HepG2 (cell line): ENCODE data around the gene DOCK3. TPM values are rescaled to one million over a fixed set of nuclear protein-coding genes. Genes with fewer than 3 reads are reported as not detected.

Experiments
- ATAC-seq: fragments of 200-7000 bp; cut with Tn5 transposase; 3 replicates; pipeline ENCODE4 v1.9.1; 2020; ENCODE audit warnings: mild to moderate bottlenecking, moderate library complexity
- BruUV-seq: library from RNA; stranded (reverse); fragments of 400-500 nt; replicated peaks from 2 replicates; lab custom pipeline; 2021; lab: Mats Ljungman, UMichigan
- CTCF ChIA-PET: fragments of 300-600 bp; formaldehyde crosslinking; extraction: SDS; loops from one replicate; lab custom pipeline; 2021; ENCODE audit warnings: low total read pairs, inconsistent platforms, low intra/inter-chr PET ratio; lab: Yijun Ruan, JAX
- POLR2A ChIA-PET: fragments of 350-600 bp; sonication (Branson Sonifier 250); formaldehyde crosslinking; loops from one replicate; lab custom pipeline; 2020; ENCODE audit warnings: antibody characterized with exemption, inconsistent platforms; lab: Yijun Ruan, JAX
- DNase-seq: peaks from one replicate; pipeline ENCODE4 v3.0.0-alpha.2; 2015; ENCODE audit warnings: low spot score
- FAIRE-seq: peaks from 3 replicates; lab custom pipeline; 2011; peaks lifted over from hg19 to GRCh38; lab: Jason Lieb, UNC
- H2AFZ ChIP-seq: one replicate; pipeline ENCODE4 v1.6.1; 2011; ENCODE audit warnings: low read length, inconsistent platforms
- H3K27ac ChIP-seq: fragments of 300-600 bp; 3 replicates; pipeline ENCODE4 v1.8.0; 2011; ENCODE audit warnings: mixed run types, mild to moderate bottlenecking, mixed read lengths, low read length, inconsistent platforms; ENCODE audit not compliant: insufficient read depth; ENCODE audit errors: extremely low read length
- H3K27me3 ChIP-seq, 2 experiments: fragments of 200-600 bp in 1 of 2; 2 replicates in 1 of 2; 3 replicates in 1 of 2; pipeline versions ENCODE4 v1.6.0 to v1.8.0; 2011; ENCODE audit warnings: low read length in 2 of 2, mild to moderate bottlenecking in 2 of 2, moderate library complexity in 2 of 2, inconsistent platforms in 1 of 2; ENCODE audit not compliant: insufficient read depth in 2 of 2, control insufficient read depth in 1 of 2
- H3K36me3 ChIP-seq, 2 experiments: fragments of 200-600 bp in 1 of 2; replicated peaks in 1 of 2; 2 replicates in 1 of 2; 3 replicates in 1 of 2; pipeline versions ENCODE4 v1.5.1 to v1.8.0; 2011; ENCODE audit warnings: low read length in 2 of 2, inconsistent platforms in 1 of 2; ENCODE audit not compliant: insufficient read depth in 2 of 2, control insufficient read depth in 1 of 2
- H3K4me1 ChIP-seq: 2 replicates; pipeline ENCODE4 v1.5.1; 2012; ENCODE audit warnings: low read length, inconsistent platforms; ENCODE audit not compliant: insufficient read depth
- H3K4me2 ChIP-seq: 2 replicates; pipeline ENCODE4 v1.6.0; 2011; ENCODE audit warnings: low read depth, low read length, inconsistent platforms
- H3K4me3 ChIP-seq, 3 experiments: fragments of 200-600 bp in 1 of 3; sonication (generic), shearing (Covaris generic) in 1 of 3; replicated peaks in 1 of 3; 2 replicates each; pipeline ENCODE4 v1.5.1; 2011 to 2016; ENCODE audit warnings: low read length in 3 of 3, inconsistent platforms in 2 of 3, low read depth in 2 of 3, mild to moderate bottlenecking in 2 of 3, control low read depth in 1 of 3, mixed read lengths in 1 of 3; ENCODE audit not compliant: insufficient read depth in 1 of 3
- H3K79me2 ChIP-seq: one replicate; pipeline ENCODE4 v1.6.1; 2011; ENCODE audit warnings: low read length, inconsistent platforms; ENCODE audit not compliant: insufficient read depth
- H3K9ac ChIP-seq: 2 replicates; pipeline ENCODE4 v1.6.0; 2011; ENCODE audit warnings: mild to moderate bottlenecking, low read depth, low read length, inconsistent platforms; ENCODE audit not compliant: insufficient read depth
- H3K9me3 ChIP-seq: 2 replicates; pipeline ENCODE4 v1.5.1; 2012; ENCODE audit warnings: mild to moderate bottlenecking, low read length
- H4K20me1 ChIP-seq: 2 replicates; pipeline ENCODE4 v1.6.0; 2011; ENCODE audit warnings: inconsistent platforms, mild to moderate bottlenecking, low read length, moderate library complexity; ENCODE audit not compliant: insufficient read depth
- DNMT1 ChIP-seq: sonication (generic); formaldehyde crosslinking; IDR thresholded peaks from 2 replicates; pipeline ENCODE4 v1.5.1; 2020; ENCODE audit warnings: mild to moderate bottlenecking, missing genetic modification reagents
- ERF ChIP-seq: IDR thresholded peaks from 2 replicates; pipeline ENCODE4 v1.6.1; 2018; ENCODE audit warnings: missing biosample characterization, missing genetic modification reagents
- KMT2B ChIP-seq: IDR thresholded peaks from 2 replicates; pipeline ENCODE4 v1.6.1; 2016; ENCODE audit warnings: missing genetic modification reagents, missing compliant biosample characterization
- NR2C2 ChIP-seq: sonication (generic); formaldehyde crosslinking; IDR thresholded peaks from 2 replicates; pipeline ENCODE4 v1.4.0; 2020; ENCODE audit warnings: missing genetic modification reagents, mild to moderate bottlenecking, moderate library complexity, borderline replicate concordance
- SRSF1 ChIP-seq: fragments of 200-400 bp; formaldehyde crosslinking; optimal IDR thresholded peaks from 2 replicates; pipeline ENCODE3; 2017; ENCODE audit warnings: mild to moderate bottlenecking, low read depth, low read length, moderate library complexity
- ZNF569 ChIP-seq: sonication (generic); formaldehyde crosslinking; IDR thresholded peaks from 2 replicates; pipeline ENCODE4 v1.5.0; 2020; ENCODE audit warnings: mild to moderate bottlenecking, missing genetic modification reagents, moderate library complexity, borderline replicate concordance
- ZSCAN9 ChIP-seq: IDR thresholded peaks from 2 replicates; pipeline ENCODE4 v1.6.1; 2016; ENCODE audit warnings: borderline replicate concordance
- WGBS: methylation state at CpG from one replicate; pipeline ENCODE4 v1.1.6; 2017; ENCODE audit warnings: low lambda C conversion rate; 5-methylcytosine and 5-hydroxymethylcytosine counted together
- in situ Hi-C: cut with HindIII; loops from 2 replicates; pipeline ENCODE4 v1.10.0; 2017; ENCODE audit warnings: low pct_unique_long_range_greater_than_20kb; ENCODE audit not compliant: extremely low pct_ligation_motif_present
- intact Hi-C: fragments of 100-400 bp; cut with micrococcal nuclease; formaldehyde crosslinking; loops from one replicate; pipeline ENCODE4 v1.10.0; 2022; ENCODE audit not compliant: unreplicated experiment
- polyA plus RNA-seq, 8 experiments: library from polyadenylated mRNA; depleted of rRNA in 3 of 8; stranded (reverse) in 7 of 8; unstranded in 1 of 8; fragments of >200 nt; fragmentation: Illumina TruSeq in 4 of 8; extraction: Trizol in 4 of 8; gene quantifications; 2 replicates each; pipeline versions ENCODE4 v1.2.1 to v1.2.3, GENCODE V29; 2011 to 2016; ENCODE audit warnings: low read depth in 4 of 8, missing spikeins in 1 of 8, mixed read lengths in 1 of 8; ENCODE audit not compliant: insufficient read depth in 1 of 8
- total RNA-seq, 5 experiments: library from RNA; depleted of rRNA; stranded (reverse); fragments of >200 nt; fragmentation: Illumina TruSeq; extraction: Trizol; gene quantifications; 2 replicates each; pipeline ENCODE4 v1.2.3, GENCODE V29; 2016; ENCODE audit warnings: low read depth in 1 of 5
- TF ChIP-seq, protein P1 (sequence below): sonication (generic); formaldehyde crosslinking; conservative IDR thresholded peaks from 2 replicates; pipeline ENCODE4 v1.4.0; 2020; ENCODE audit warnings: missing genetic modification reagents
- TF ChIP-seq, protein P2 (sequence below): sonication (generic); formaldehyde crosslinking; IDR thresholded peaks from 2 replicates; pipeline ENCODE4 v1.5.1; 2020; ENCODE audit warnings: missing genetic modification reagents, mild to moderate bottlenecking, borderline replicate concordance

DOCK3 gene
- total and polyA plus RNA-seq, 2 of the 13 experiments (the other 11 are each of a cell fraction or from before 2014, with no cell fraction given), result not detected

DNA sequence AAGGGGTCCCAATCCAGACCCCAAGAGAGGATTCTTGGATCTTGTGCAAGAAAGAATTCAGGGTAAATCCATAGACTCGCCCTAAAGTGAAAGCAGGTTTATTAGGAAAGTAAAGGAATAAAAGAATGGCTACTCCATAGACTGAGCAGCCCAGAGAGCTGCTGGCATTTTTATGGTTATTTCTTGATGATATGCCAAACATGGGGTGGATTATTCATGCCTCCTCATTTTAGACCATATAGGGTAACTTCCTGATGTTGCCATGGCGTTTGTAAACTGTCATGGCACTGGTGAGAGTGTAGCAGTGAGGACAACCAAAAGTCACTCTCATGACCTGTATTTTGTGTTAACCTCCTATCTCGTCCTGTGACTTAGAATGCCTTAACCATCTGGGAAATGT, 142.2 kb downstream of the DOCK3 start:
- no peak overlapping the region for H3K4me2 ChIP-seq
- no peak overlapping the region for H3K27ac ChIP-seq
- ChIA-PET POLR2A (no interaction called here), CTCF (no interaction called here)
- intact Hi-C loops (no loop called here), in situ Hi-C loops (no loop called here)
- H3K4me1 ChIP-seq, result no peaks in the 10 kb centered on the region
- WGBS, result 0% methylated on average over 3 of the region's 3 CpGs
- BruUV-seq, result no TSS peak
- H3K36me3 ChIP-seq, result no peaks in the 10 kb centered on the region
- no peak for ATAC-seq
- no peak for TF ChIP-seq KMT2B (CRISPR knock-in tag)
- TF ChIP-seq NR2C2 (CRISPR knock-in tag), result no peak
- TF ChIP-seq ZSCAN9 (CRISPR knock-in tag), result no peak
- TF ChIP-seq DNMT1, result no peak
- TF ChIP-seq, protein P1, sequence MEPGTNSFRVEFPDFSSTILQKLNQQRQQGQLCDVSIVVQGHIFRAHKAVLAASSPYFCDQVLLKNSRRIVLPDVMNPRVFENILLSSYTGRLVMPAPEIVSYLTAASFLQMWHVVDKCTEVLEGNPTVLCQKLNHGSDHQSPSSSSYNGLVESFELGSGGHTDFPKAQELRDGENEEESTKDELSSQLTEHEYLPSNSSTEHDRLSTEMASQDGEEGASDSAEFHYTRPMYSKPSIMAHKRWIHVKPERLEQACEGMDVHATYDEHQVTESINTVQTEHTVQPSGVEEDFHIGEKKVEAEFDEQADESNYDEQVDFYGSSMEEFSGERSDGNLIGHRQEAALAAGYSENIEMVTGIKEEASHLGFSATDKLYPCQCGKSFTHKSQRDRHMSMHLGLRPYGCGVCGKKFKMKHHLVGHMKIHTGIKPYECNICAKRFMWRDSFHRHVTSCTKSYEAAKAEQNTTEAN, result no peak
- TF ChIP-seq ZNF569 (CRISPR knock-in tag), result no peak
- no peak for TF ChIP-seq ERF (CRISPR knock-in tag)
- TF ChIP-seq, protein P2, sequence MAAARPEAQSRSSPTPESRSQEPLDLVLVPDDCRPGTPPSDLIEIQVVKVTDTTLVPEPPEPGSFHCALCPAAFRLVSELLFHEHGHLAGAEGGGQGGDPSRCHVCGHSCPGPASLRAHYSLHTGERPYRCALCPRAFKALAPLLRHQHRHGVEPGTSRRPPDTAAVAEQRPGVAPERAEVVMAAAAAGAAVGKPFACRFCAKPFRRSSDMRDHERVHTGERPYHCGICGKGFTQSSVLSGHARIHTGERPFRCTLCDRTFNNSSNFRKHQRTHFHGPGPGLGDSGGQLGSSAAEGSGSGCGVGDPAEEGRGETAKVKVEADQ (CRISPR knock-in tag), result no peak
- no peak for TF ChIP-seq SRSF1
- H3K27me3 ChIP-seq, result no peaks in the 10 kb centered on the region
- no peak for DNase-seq
- H2AFZ ChIP-seq, result no peak overlapping the region
- H3K9me3 ChIP-seq, result no peaks in the 10 kb centered on the region
- H3K9ac ChIP-seq, result no peak overlapping the region
- H3K79me2 ChIP-seq, result no peaks in the 10 kb centered on the region
- no peak for FAIRE-seq
- no peaks in the 10 kb centered on the region for H4K20me1 ChIP-seq
- H3K4me3 ChIP-seq, result no peak overlapping the region
